B cell (primary cell): ENCODE measurements around the gene CRACR2A.

Source experiments
- CTCF ChIP-seq: fragments of 200-600 bp; IDR thresholded peaks from one replicate; pipeline ENCODE4 v1.8.0; 2022; ENCODE audit warnings: antibody characterized with exemption, mild to moderate bottlenecking
- EZH2 ChIP-seq: IDR thresholded peaks from 2 replicates; pipeline ENCODE4 v1.6.1; 2012; ENCODE audit warnings: borderline replicate concordance, low read depth, mild to moderate bottlenecking, moderate library complexity, low read length; ENCODE audit not compliant: insufficient read depth, poor library complexity, severe bottlenecking

- no peak for TF ChIP-seq CTCF
- no peak for TF ChIP-seq EZH2
Observed at GRCh38 chr12:3717283-3717898, 35.5 kb downstream of the CRACR2A start.
